ENCODE data around the gene TMEM39A.

The TMEM39A gene

GRCh38 chr3:119500265-119500664 is 36.9 kb upstream of the TMEM39A start:
- no peak overlapping the region for H3K4me3 ChIP-seq (ENCODE audit: low read depth, low read length)
- TF ChIP-seq, protein P1, sequence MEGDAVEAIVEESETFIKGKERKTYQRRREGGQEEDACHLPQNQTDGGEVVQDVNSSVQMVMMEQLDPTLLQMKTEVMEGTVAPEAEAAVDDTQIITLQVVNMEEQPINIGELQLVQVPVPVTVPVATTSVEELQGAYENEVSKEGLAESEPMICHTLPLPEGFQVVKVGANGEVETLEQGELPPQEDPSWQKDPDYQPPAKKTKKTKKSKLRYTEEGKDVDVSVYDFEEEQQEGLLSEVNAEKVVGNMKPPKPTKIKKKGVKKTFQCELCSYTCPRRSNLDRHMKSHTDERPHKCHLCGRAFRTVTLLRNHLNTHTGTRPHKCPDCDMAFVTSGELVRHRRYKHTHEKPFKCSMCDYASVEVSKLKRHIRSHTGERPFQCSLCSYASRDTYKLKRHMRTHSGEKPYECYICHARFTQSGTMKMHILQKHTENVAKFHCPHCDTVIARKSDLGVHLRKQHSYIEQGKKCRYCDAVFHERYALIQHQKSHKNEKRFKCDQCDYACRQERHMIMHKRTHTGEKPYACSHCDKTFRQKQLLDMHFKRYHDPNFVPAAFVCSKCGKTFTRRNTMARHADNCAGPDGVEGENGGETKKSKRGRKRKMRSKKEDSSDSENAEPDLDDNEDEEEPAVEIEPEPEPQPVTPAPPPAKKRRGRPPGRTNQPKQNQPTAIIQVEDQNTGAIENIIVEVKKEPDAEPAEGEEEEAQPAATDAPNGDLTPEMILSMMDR (IDR thresholded peaks at IDR 0.05; ENCODE audit: borderline replicate concordance, insufficient read depth, low read depth, low read length): no peak

GRCh38 chr3:119498186-119499011 is 35.0 kb upstream of the TMEM39A start, which contains the start of gene TIMMDC1:
TIMMDC1 (plus strand) TSS chr3:119498547; CDS start chr3:119498734, 187 bp downstream.
- TF ChIP-seq, protein P1 (IDR thresholded peaks at IDR 0.05; ENCODE audit: borderline replicate concordance, insufficient read depth, low read depth, low read length): no peak
- H3K4me3 ChIP-seq (ENCODE audit: low read depth, low read length): peak within 1 kb of the TSS; percentile 99

- TF ChIP-seq, protein P1 (IDR thresholded peaks at IDR 0.05; ENCODE audit: borderline replicate concordance, insufficient read depth, low read depth, low read length): no peak
- peak overlapping the region; percentile 99 for H3K4me3 ChIP-seq (ENCODE audit: low read depth, low read length)
Observed at GRCh38 chr3:119497820-119498185, 34.4 kb upstream of the TMEM39A start.

DNA sequence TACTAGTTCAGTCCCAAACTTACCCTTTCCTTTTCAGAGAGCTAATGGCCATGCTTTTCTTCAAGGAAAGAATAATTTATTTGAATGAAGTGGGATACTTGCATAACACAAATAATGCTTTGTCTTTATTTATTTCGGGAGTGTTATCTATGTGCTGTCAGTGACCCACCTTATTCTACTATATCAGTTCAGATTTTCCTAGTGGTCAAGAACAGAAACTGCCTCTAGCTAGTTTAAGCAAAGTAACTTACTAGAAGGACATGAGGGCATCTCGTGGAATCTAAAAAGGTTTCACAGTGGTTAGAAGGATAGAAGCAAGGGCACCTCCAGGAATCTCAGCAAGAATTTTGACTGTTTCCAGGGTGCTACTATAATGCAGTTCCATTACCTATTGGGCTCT is 31.2 kb upstream of the TMEM39A start:
- TF ChIP-seq, protein P1 (IDR thresholded peaks at IDR 0.05; ENCODE audit: borderline replicate concordance, insufficient read depth, low read depth, low read length): no peak
- H3K4me3 ChIP-seq (ENCODE audit: low read depth, low read length): no peak overlapping the region

- H3K4me3 ChIP-seq (ENCODE audit: low read depth, low read length): no peak overlapping the region
- TF ChIP-seq, protein P1 (IDR thresholded peaks at IDR 0.05; ENCODE audit: borderline replicate concordance, insufficient read depth, low read depth, low read length): no peak
Observed at GRCh38 chr3:119492810-119493209, 29.4 kb upstream of the TMEM39A start.

- H3K4me3 ChIP-seq (ENCODE audit: low read depth, low read length): no peak overlapping the region
- TF ChIP-seq, protein P1 (IDR thresholded peaks at IDR 0.05; ENCODE audit: borderline replicate concordance, insufficient read depth, low read depth, low read length): no peak
Observed at GRCh38 chr3:119492128-119492527, 28.7 kb upstream of the TMEM39A start.

DNA sequence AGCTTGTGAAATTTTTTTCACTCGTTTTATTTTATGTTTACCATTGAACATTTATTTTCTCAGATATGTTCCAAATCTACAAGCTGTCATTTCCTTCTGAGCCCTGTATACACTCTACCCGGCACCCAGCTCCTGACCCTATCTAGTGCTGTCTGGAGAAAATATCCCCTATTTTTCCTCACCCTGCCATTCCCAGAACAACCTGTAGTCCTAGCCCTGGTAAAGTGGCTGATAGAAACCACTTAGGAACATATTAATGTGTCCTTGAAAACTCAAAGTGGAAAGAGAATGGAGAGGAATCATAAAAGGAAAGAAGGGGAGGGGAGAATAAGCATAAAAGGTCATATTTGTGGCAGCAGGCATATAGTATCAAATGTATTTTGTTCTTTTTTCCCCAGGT is 26.7 kb upstream of the TMEM39A start:
- no peak overlapping the region for H3K4me3 ChIP-seq (ENCODE audit: low read depth, low read length)
- TF ChIP-seq, protein P1 (IDR thresholded peaks at IDR 0.05; ENCODE audit: borderline replicate concordance, insufficient read depth, low read depth, low read length): no peak
